ENCODE measurements around the gene MTA3.

Gene MTA3

DNA sequence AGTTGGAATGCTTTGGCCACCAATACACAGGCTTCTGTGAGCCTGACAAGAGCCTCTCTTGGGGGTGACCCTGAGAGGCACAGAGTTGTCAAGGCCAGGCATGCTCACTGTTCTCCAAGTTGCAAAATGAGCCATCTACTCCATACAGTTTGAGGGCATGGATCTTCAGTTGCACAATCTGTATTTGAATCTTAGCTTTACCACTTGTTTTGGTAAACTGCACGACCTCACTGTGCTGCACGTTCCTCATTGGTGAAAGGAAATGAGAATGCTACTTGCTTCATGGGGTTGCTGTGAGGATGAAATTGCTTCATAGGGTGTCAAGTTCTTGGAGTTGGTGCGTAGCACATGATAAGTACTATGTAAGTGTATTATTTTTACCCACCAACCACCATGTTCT lies 235.9 kb downstream of the MTA3 start:
- DNase-seq (ENCODE audit: extremely low read depth, low read depth), result peak; percentile 12

DNA sequence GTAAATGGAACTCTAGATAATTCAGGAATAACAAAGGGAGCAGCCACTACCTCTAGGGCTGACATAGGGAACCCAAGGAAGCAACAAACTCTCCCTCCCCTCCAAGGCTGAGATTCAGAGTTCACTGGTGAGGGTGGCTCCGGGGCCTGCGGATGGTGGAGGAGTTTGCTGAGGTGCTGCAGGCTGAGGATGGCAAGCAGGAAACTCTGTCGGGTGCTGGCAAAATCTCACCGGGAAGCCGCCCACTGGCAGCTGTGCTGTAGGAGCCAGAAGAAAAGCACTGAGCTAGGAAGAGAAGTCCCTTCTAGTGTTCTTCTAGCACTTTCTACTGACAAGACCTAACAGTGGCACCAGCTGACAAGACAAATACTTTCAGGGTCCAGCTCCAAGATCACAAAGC lies 236.5 kb downstream of the MTA3 start:
- DNase-seq (ENCODE audit: extremely low read depth, low read depth), result no peak
- TF ChIP-seq, protein P1, sequence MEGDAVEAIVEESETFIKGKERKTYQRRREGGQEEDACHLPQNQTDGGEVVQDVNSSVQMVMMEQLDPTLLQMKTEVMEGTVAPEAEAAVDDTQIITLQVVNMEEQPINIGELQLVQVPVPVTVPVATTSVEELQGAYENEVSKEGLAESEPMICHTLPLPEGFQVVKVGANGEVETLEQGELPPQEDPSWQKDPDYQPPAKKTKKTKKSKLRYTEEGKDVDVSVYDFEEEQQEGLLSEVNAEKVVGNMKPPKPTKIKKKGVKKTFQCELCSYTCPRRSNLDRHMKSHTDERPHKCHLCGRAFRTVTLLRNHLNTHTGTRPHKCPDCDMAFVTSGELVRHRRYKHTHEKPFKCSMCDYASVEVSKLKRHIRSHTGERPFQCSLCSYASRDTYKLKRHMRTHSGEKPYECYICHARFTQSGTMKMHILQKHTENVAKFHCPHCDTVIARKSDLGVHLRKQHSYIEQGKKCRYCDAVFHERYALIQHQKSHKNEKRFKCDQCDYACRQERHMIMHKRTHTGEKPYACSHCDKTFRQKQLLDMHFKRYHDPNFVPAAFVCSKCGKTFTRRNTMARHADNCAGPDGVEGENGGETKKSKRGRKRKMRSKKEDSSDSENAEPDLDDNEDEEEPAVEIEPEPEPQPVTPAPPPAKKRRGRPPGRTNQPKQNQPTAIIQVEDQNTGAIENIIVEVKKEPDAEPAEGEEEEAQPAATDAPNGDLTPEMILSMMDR (IDR thresholded peaks at IDR 0.05; ENCODE audit: low read depth, low read length), result no peak

More for the DNA sequence above, 235.9 kb downstream of the MTA3 start:
- TF ChIP-seq, protein P1 (IDR thresholded peaks at IDR 0.05; ENCODE audit: low read depth, low read length), result no peak
